A549 (cell line): ENCODE measurements around the gene TIMM10.

Source experiments
- CBX8 ChIP-seq: fragments of 200-600 bp; sonication (generic); IDR thresholded peaks from 2 replicates; pipeline ENCODE4 v1.6.1; 2016
- CHD2 ChIP-seq: fragments of 150-350 bp; IDR thresholded peaks from 2 replicates; pipeline ENCODE4 v1.6.1; 2014; ENCODE audit warnings: low read length; ENCODE audit not compliant: partially characterized antibody
- EP300 ChIP-seq, 2 experiments: fragments of >200 bp; sonication (Bioruptor Twin); formaldehyde crosslinking; IDR thresholded peaks; 2 replicates in 1 of 2; 3 replicates in 1 of 2; pipeline ENCODE4 v1.6.1; 2016 to 2017
- FOXS1 ChIP-seq: fragments of 250-450 bp; sonication (Bioruptor Pico); IDR thresholded peaks from 2 replicates; pipeline ENCODE4 v1.5.0; 2020; ENCODE audit warnings: mild to moderate bottlenecking, moderate library complexity
- HOXA7 ChIP-seq: fragments of 250-450 bp; sonication (Bioruptor Pico); IDR thresholded peaks from 2 replicates; pipeline ENCODE4 v1.5.0; 2020; ENCODE audit warnings: mild to moderate bottlenecking, moderate library complexity
- MAZ ChIP-seq: fragments of 150-350 bp; IDR thresholded peaks from 2 replicates; pipeline ENCODE4 v1.6.1; 2014; ENCODE audit warnings: antibody characterized with exemption, low read depth, low read length, borderline replicate concordance
- MYC ChIP-seq: IDR thresholded peaks from 2 replicates; pipeline ENCODE4 v1.6.1; 2012; ENCODE audit warnings: mild to moderate bottlenecking, inconsistent platforms, low read length, improper control_type of control experiment, borderline replicate concordance
- POLR2A ChIP-seq: IDR thresholded peaks from 2 replicates; pipeline ENCODE4 v1.6.1; 2012; ENCODE audit warnings: mild to moderate bottlenecking, low read length
- RNF2 ChIP-seq: fragments of 200-600 bp; sonication (generic); IDR thresholded peaks from 2 replicates; pipeline ENCODE4 v1.6.1; 2016; ENCODE audit warnings: low read depth, mild to moderate bottlenecking, antibody characterized with exemption, moderate library complexity, borderline replicate concordance
- ZC3H11A ChIP-seq: fragments of 450-650 bp; IDR thresholded peaks from 2 replicates; pipeline ENCODE4 v1.6.1; 2014; ENCODE audit warnings: antibody characterized with exemption, mild to moderate bottlenecking
- ZSCAN20 ChIP-seq: fragments of 250-450 bp; sonication (Bioruptor Pico); IDR thresholded peaks from 2 replicates; pipeline ENCODE4 v1.8.0; 2022; ENCODE audit warnings: mild to moderate bottlenecking, moderate library complexity
- TF ChIP-seq, protein P1 (sequence below): fragments of >200 bp; sonication (Bioruptor Twin); formaldehyde crosslinking; IDR thresholded peaks from 3 replicates; pipeline ENCODE4 v1.5.1; 2016
- TF ChIP-seq, protein P2 (sequence below): fragments of 200-600 bp; sonication (generic); IDR thresholded peaks from 2 replicates; pipeline ENCODE4 v1.6.1; 2016; ENCODE audit warnings: antibody characterized with exemption, mild to moderate bottlenecking, moderate library complexity

DNA sequence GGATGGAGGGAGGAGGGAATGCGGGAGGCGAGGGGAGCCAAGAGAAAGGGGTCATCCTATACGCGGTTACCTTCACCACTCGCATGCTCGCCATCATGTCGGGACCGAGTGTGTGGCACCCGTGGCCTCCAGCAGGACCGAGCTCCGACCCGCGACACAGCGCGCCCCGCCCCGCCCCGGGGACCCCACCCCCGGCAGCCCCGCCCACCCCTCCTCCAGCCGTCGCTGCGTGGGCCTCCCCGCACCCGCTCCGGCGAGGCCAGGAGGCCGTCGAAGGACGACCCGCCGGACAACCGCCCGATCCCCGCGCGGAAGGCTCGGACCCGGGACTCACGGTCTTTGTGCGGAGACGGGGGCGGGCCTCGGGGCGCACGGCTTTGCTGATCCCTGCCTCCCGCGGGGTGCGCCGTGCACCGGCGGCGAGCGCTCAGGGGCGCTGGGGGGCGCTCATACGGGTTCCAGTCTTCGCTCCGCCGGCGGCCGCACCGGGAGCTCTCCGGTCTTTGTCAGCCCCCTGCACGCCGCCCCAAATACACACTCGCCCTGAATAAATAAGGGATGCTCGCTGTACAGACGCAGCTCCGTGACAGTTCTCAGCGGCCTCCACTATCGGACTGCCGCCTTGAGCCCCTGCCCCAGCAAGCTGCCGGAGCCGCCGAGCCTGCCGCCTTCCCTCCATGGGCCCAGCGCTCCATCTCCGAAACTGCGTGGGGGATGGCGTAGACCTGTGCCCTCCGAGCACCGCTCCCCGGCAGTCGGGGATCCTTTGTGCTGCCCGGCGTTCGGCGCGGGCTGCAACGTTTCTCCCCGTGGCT lies 37.2 kb upstream of the TIMM10 start, which contains the start of gene UBE2L6:
- TF ChIP-seq FOXS1 (CRISPR knock-in tag) (no peak), HOXA7 (no peak), MAZ (no peak), RNF2 (no peak; the same call in 1 of the 2 replicates), CHD2 (no peak), EP300 (IDR thresholded peaks at IDR 0.05) (no peak), ZC3H11A (no peak), CBX8 (no peak), POLR2A (peak; percentile 36), MYC (no peak), ZSCAN20 (CRISPR knock-in tag) (no peak)
- TF ChIP-seq, protein P1, sequence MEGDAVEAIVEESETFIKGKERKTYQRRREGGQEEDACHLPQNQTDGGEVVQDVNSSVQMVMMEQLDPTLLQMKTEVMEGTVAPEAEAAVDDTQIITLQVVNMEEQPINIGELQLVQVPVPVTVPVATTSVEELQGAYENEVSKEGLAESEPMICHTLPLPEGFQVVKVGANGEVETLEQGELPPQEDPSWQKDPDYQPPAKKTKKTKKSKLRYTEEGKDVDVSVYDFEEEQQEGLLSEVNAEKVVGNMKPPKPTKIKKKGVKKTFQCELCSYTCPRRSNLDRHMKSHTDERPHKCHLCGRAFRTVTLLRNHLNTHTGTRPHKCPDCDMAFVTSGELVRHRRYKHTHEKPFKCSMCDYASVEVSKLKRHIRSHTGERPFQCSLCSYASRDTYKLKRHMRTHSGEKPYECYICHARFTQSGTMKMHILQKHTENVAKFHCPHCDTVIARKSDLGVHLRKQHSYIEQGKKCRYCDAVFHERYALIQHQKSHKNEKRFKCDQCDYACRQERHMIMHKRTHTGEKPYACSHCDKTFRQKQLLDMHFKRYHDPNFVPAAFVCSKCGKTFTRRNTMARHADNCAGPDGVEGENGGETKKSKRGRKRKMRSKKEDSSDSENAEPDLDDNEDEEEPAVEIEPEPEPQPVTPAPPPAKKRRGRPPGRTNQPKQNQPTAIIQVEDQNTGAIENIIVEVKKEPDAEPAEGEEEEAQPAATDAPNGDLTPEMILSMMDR, result no peak
- TF ChIP-seq, protein P2, sequence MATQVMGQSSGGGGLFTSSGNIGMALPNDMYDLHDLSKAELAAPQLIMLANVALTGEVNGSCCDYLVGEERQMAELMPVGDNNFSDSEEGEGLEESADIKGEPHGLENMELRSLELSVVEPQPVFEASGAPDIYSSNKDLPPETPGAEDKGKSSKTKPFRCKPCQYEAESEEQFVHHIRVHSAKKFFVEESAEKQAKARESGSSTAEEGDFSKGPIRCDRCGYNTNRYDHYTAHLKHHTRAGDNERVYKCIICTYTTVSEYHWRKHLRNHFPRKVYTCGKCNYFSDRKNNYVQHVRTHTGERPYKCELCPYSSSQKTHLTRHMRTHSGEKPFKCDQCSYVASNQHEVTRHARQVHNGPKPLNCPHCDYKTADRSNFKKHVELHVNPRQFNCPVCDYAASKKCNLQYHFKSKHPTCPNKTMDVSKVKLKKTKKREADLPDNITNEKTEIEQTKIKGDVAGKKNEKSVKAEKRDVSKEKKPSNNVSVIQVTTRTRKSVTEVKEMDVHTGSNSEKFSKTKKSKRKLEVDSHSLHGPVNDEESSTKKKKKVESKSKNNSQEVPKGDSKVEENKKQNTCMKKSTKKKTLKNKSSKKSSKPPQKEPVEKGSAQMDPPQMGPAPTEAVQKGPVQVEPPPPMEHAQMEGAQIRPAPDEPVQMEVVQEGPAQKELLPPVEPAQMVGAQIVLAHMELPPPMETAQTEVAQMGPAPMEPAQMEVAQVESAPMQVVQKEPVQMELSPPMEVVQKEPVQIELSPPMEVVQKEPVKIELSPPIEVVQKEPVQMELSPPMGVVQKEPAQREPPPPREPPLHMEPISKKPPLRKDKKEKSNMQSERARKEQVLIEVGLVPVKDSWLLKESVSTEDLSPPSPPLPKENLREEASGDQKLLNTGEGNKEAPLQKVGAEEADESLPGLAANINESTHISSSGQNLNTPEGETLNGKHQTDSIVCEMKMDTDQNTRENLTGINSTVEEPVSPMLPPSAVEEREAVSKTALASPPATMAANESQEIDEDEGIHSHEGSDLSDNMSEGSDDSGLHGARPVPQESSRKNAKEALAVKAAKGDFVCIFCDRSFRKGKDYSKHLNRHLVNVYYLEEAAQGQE, result no peak
